Fibroblast of skin of left quadriceps (primary cell): ENCODE data around the gene SGSM1.

Experiments used
- DNase-seq, 2 experiments: peaks; one replicate each; pipeline ENCODE4 v3.0.0-alpha.2; 2013; ENCODE audit warnings: low read depth in 2 of 2

The SGSM1 gene

DNA sequence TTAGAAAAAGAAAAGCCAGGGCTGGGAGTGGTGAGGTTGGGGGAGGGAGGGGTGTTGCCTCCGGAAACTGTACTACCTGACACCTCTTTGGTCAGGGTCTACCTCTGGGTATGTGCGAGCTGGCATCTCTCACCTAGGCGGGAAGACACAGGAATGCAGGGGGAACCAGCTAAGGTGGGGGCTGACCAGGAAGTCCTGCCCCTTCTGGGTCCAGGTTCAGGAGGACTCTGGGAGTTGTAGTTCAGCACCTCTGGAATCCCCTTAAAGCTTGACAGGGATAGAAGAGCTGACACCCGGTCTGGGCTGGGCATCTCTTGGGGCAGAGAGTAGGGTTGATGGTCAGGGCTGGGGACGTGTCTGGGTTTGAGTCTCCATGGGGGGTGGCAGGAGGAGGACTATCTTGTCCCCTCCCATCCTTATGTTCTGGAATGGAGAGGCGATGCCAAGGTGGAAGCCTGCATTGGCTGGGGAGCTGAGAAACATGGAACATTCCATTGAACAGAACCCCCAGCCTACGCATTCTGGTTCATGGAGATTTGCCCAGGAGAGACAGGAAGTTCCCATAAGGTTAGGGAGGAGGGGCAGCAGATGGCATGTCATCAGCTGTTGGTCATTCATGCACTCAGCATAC is 144.4 kb downstream of the SGSM1 start:
- DNase-seq = no peak

DNA sequence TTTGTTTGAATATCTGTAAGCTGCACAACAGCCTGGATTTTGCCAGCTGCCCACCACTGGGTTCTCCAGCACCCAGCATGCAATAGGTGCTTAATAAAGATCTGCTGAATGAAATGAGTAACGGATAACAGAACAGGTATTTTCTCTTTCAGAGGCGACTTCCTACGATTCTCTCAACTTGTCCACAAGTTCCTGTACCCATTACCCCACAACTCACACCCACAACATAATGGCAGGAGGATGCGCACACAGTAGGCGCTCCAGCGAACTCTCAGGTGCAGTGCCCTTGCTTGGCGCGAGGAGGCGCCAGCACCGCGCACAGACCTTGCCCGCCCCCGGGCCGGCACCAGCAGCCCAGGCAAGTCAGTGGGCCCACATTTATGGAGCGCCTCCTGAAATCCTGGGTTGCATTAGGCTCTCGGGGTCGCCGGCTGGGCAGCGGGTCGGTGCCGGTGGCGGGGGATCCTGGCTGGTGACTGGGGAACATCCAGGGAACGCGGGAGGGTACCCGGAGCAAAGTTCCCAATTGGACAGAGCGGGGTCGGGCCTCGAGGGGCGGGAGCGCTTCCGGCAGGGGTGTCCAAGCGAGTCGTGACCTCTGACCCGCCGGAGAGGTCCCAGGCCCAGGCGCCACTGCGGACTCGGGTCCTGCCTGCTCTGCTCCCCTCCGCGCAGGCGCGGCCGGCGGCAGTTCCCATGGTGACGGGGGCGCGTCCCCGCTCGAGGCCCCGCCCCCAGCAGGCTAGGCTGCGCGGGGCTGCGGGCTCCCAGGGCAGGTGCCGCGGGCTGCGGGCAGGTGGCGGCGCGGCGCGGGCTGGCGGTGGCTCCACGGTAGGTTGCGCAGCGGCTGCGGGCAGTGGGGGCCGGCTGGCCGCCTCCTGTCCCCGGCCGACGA is 146.2 kb downstream of the SGSM1 start, which contains the start of gene KIAA1671:
Gene KIAA1671 (plus strand): TSS at position 775 of the 895 bp plus-strand sequence. CDS start 75,284 bp downstream, outside the sequence.
- DNase-seq = peak; percentile 3 to 7

DNA sequence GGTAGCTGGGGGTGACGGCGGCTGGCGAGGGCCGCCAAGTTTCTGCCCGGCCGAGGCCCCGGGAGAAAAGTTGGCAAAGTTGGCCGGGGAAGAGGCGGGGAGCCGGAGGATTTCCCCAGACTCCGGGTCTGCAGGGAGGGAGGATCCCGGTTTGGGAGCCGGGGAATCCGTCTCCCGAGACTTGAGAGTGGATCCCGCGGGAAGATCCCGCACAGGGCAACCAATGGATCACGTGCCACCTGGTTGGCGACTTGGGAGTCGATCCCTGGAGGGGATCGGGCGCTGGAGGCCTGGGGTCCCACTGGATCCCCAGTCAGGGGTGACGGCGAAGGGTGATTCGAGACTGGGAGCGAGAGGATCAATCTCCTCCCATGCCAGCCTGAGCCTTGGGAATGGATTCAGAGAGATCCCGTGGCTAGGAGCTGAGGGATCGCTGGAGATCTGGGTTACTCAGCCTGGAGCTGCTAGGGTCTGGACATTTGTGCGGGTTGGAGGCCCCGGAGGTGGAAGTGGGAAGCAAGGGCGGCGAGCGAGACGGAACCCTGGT is 146.9 kb downstream of the SGSM1 start:
- DNase-seq = no peak

GRCh38 chr22:24953384-24954113 is 147.5 kb downstream of the SGSM1 start:
- no peak for DNase-seq

DNA sequence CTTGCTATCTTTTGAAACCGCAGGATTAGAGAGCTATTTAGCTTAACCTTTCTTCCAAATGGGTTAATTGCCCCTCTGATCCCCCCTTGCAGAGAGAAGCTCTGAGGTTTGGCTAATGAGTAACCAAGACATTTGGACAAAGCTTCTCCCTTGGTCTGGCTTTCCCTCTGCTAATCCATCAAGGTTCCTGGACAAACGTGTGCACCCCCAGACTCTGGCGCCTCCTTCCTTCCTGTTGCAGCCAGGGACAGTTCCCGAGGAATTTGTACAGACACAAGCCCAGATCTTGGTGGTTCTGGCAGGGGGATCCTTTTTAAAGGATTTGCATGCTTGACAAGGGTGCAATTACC is 148.1 kb downstream of the SGSM1 start:
- no peak for DNase-seq

- no peak for DNase-seq
These were observed 148.8 kb downstream of the SGSM1 start for GRCh38 chr22:24954856-24955255.

DNA sequence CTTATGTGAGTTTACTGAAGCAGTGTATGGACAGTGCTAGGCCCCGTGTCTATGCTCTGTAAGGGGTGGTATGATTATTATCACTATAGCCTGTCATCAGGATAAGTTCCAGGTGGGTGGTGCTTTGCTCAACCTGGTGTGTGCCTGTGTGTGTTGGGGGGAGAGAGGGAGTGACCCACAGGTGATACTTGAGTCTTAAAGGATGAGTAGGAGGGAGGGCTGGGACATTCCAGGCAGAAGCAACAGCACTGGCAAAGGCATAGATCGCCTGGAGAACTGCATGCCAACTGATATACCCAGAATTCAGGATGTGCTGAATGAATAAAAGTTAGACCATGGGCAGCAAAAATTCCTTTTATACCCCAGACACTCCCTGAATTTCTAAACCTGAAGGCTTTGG is 151.0 kb downstream of the SGSM1 start:
- DNase-seq = no peak

DNA sequence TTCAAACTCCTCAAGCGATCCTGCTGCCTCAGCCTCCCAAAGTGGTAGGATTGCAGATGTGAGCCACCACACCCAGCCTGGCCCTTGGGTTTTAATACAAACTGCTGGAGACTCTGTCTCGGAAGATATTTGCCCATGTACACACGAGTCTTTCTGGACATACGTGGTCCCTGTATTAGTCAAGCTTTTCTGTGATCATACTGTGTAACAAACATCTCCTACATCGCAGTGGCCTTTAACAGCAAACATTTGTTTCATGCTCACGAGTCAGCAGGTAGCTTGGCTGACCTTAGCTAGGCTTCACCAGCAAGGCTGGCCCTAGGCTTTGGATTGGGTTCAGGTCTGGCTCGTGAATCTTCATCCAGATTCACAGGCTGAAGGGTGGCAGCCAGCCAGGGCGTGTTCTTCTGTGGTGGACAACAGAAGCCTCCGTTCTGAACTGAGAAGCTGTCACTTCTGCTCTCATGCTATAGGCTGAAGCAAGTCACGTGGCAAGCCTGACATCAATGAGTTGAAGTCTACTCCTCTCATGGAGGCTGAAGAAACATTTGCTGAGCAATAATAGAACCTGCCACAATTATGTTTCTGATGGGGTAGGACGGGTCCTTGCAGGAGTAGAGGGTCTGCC is 155.3 kb downstream of the SGSM1 start:
- no peak for DNase-seq

DNA sequence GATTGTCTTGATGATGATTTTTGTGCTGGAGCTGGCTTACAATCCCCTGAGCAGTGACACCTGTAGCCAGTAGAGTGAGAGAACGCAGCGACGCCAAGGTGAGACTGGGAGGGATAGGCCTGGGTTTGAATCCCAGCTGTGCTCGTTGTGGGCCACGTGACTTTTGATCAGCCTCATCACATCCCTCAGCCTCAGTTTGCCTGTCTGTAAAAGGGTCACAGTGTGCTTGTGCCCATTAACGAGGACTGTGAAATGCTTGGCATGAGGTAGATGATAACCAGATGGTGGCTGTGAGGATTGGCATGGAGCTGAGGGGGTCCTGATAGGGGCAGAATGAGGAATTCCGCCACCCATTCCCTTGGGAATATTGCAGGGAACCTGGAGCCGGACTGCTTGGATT is 156.1 kb downstream of the SGSM1 start:
- DNase-seq = no peak

GRCh38 chr22:24962835-24963234 is 156.8 kb downstream of the SGSM1 start:
- no peak for DNase-seq

- no peak for DNase-seq
These were observed 158.4 kb downstream of the SGSM1 start for GRCh38 chr22:24964441-24964840.

DNA sequence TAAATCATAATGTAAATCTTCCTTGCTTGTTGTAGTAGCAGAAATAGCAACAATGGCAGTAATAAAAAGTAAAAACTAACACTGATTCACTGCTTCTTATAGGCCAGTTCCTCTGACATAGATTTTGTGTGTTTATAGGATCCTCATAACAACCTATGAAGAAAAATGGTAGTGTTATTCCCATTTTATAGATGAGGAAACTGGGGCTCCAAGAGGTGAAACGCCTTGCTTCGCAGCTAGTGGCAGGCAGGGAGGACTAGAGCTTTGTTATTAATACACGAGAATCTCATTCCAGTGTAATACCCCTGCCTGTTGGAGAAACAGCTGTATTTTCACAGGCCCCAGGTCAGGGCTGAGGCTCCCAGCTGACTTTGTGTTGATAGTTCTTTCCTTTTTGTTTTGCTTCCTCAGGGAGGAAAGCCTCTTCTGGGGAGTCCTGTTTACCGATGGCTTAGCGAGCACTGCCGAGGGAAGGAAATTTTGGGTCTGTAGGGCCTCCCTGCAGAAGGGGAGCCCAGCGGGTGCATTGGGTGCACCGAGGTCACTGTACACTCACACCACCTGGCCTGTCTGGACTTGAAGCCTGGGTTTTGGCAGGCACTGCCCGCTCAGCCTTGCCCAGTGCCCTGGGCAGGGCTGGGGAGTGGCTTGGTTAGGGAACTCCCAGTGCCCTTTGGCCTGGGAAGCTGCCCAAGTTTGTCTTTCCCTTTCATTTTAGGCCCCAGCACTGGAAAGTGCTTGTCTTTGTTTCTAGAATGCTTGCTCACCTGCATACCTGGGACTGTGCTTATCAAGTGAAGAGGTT is 160.0 kb downstream of the SGSM1 start:
- no peak for DNase-seq

DNA sequence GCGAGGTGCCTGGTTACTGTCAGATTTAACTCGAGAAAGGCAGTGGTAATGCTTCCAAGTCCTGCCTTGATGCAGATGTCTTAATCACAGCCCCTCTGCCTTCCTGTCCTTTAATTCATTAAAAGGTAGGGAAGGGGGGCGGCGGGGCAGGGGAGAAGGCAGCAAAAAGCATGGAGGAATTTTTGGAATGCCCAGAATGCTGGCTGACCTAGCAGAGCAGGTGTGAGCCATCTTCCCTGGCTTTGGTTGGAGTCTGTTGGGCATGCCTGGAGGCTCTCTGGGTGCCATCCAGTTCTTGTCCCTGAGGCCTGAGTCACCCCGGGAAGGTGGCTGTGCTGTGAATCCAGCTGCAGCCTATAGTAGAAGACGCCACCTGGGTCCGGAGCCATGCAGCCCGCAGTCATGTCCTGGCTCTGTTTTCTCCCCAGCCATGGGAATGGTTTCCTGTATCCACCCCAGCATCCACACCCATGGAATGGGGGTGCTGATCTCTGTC is 162.1 kb downstream of the SGSM1 start:
- no peak for DNase-seq

GRCh38 chr22:24969560-24970301 is 163.7 kb downstream of the SGSM1 start:
- no peak for DNase-seq

GRCh38 chr22:24972369-24972768 is 166.4 kb downstream of the SGSM1 start:
- no peak for DNase-seq

GRCh38 chr22:24973872-24974271 is 167.9 kb downstream of the SGSM1 start:
- DNase-seq = no peak

DNA sequence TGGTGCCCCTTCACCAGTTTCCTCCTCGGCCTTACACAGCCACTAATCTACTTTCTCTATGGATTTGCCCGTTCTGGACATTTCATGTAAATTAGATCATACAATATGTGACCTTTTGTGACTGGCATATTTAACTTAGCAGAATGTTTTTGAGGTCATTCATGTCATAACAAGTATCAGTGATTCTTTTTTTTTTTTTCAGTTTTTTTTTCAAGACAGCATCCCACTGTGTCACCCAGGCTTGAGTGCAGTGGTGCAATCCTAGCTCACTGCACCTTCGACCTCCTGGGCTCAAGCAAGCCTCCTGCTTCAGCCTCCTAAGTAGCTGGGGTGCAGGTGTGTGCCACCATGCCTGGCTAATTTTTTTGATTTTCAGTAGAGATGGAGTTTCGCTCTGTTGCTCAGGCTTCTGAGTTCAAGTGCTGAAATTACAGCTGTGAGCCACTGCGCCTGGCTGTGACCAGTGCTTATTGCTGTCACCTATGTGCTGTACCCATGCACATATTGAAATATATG is 169.2 kb downstream of the SGSM1 start:
- DNase-seq = no peak

- DNase-seq = no peak
These were observed 169.9 kb downstream of the SGSM1 start for GRCh38 chr22:24975813-24976341.

DNA sequence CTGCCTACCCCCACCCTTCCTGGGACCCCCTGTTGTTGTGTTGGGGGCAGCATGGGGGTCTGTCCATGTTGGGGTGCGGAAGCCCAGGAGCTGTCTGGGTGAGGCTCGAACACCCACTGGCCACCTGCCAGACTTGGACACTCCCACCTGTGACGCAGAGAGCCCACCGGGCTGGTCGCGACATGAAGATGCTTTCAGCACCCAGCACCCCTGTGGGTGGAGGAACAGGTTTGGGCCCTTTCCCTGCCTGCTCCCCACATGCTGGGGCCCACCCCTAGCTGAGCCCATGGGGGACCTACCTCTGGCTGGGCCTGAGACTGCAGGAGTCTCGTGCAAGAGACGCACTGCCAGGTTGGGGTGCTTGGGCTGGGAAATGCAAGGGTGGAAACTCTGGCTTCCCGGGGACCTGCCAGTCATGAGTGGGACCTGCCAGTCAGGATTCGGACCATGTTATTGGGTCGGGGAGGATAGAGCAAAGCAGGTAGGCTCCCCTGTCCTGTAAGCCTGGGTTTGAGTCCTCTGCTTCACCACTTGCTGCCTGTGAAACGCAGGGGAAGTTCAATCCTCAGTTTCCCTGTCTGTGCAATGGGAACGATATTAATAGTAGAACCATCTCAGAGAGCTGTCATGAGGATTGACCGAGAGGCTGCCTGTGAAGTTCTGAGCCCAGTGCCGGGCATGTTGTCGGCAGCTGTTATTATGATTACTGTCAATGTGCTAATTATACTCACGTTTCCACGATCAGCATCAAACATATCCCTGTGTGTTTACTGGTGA is 170.6 kb downstream of the SGSM1 start:
- no peak for DNase-seq
